BJ (cell line): ENCODE measurements around the gene PDGFB. TPM values are rescaled to one million over a fixed set of nuclear protein-coding genes. Genes with fewer than 3 reads are reported as not detected.

Experiments
- CTCF ChIA-PET: fragments of 350-600 bp; formaldehyde crosslinking; extraction: SDS; loops from one replicate; lab custom pipeline; 2021; ENCODE audit warnings: antibody characterized with exemption, inconsistent platforms; lab: Yijun Ruan, JAX
- POLR2A ChIA-PET: fragments of 300-600 bp; sonication (Branson Sonifier 250); formaldehyde crosslinking; extraction: SDS; loops from one replicate; lab custom pipeline; 2021; ENCODE audit warnings: antibody characterized with exemption; lab: Charles Lee
- DNase-seq: peaks from one replicate; pipeline ENCODE4 v3.0.0-alpha.2; 2011; ENCODE audit warnings: low read depth
- H3K27me3 ChIP-seq: 2 replicates; pipeline ENCODE4 v1.6.0; 2011; ENCODE audit warnings: low read length; ENCODE audit not compliant: control insufficient read depth, insufficient read depth
- H3K36me3 ChIP-seq: 2 replicates; pipeline ENCODE4 v1.5.1; 2011; ENCODE audit warnings: low read length; ENCODE audit not compliant: control insufficient read depth, insufficient read depth
- H3K4me3 ChIP-seq: 2 replicates; pipeline ENCODE4 v1.5.1; 2011; ENCODE audit warnings: low read depth, mild to moderate bottlenecking, control low read depth, low read length
- polyA plus RNA-seq: library from polyadenylated mRNA; depleted of rRNA; stranded (reverse); fragments of >200 nt; gene quantifications from 2 replicates; pipeline ENCODE4 v1.2.3, GENCODE V29; 2011
- TF ChIP-seq, protein P1 (sequence below): IDR thresholded peaks from 2 replicates; pipeline ENCODE4 v1.5.1; 2011; ENCODE audit warnings: low read depth, mild to moderate bottlenecking, control low read depth, inconsistent platforms, low read length, moderate library complexity; ENCODE audit not compliant: insufficient read depth

The PDGFB gene
- polyA plus RNA-seq, 1 experiment: 0.13 TPM

DNA sequence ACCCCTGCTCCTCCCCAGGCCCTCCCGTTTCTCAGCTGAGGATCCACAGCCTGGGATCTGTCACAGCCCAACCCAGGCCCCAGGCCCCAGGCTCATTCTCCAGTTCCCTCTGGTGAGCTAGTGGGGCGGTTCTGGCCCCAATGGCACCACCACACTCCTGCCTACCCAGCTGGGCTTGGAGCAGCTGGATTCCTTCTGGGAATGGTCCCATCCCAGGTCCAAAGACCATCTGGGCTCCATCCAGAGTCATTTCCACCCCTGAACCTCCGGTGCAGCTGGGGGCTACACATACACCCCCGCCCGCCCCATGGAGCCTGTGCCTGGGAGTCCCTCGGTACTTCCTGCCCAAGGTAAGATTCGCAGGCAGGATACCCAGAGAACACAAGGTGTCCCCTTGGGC is 35.5 kb upstream of the PDGFB start:
- no peak for DNase-seq
- TF ChIP-seq, protein P1, sequence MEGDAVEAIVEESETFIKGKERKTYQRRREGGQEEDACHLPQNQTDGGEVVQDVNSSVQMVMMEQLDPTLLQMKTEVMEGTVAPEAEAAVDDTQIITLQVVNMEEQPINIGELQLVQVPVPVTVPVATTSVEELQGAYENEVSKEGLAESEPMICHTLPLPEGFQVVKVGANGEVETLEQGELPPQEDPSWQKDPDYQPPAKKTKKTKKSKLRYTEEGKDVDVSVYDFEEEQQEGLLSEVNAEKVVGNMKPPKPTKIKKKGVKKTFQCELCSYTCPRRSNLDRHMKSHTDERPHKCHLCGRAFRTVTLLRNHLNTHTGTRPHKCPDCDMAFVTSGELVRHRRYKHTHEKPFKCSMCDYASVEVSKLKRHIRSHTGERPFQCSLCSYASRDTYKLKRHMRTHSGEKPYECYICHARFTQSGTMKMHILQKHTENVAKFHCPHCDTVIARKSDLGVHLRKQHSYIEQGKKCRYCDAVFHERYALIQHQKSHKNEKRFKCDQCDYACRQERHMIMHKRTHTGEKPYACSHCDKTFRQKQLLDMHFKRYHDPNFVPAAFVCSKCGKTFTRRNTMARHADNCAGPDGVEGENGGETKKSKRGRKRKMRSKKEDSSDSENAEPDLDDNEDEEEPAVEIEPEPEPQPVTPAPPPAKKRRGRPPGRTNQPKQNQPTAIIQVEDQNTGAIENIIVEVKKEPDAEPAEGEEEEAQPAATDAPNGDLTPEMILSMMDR: no peak
- CTCF ChIA-PET: interaction anchor here (1.1 to 1.3 kb wide), 2 partner anchors 11 to 249 kb away, joined by 3 to 5 read pairs; no protein-coding TSS in a partner anchor
- no peak overlapping the region for H3K4me3 ChIP-seq
- H3K27me3 ChIP-seq: no peaks in the 10 kb centered on the region
- H3K36me3 ChIP-seq: no peaks in the 10 kb centered on the region
- POLR2A ChIA-PET: no interaction called here

DNA sequence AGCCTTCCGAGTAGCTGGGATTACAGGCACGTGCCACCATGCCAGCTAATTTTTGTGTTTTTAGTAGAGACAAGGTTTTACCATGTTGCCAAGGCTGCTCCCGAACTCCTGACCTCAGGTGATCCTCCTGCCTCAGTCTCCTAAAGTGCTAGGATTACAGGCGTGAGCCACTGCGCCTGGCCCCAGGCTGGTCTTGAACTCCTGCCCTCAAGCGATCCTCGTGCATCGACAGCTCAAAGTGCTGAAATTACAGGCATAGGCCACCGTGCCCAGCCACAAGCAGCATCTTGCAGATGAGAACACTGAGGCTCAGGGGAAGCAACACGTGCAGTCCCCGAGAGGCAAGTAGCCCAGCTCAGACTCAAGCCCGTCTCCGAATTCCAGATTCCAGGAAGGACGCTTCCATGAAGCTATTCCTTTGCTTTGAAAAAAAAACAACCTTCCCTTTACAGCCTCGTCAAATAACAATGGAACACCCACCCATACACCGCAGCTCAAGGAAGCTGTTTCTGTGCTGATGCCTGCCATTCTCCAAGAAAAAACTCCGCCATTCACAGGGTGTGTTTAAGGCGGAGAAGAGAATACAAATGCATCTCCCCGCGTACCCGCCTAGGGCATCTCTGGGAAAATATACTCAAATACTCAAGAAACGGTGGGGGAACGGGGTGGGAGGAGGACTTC is 34.5 kb upstream of the PDGFB start:
- ChIA-PET POLR2A (no interaction called here), CTCF (interaction anchor here (1.1 to 1.3 kb wide), 3 partner anchors 12 to 250 kb away, joined by 3 to 5 read pairs (median 3); no protein-coding TSS in a partner anchor)
- DNase-seq: no peak

DNA sequence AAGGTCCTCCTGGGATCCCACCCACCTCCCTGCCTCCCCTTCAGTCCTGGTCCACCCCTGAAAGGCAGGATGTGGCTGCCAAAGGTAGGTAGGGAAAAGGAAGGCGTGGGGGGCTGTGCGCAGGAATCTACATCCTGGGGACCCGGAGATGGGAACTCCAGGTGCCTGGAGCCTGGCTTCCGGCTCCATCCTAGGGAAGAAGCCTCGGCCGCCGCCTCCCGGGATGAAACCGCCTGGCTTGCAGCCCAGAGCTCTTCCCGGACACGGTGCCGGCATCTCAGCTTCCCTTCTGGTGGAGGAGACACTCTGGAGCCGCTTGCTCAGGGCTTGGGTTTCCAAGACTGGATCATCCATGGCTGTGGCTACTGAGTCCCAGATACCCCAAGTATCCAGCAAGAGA is 33.3 kb upstream of the PDGFB start:
- H3K36me3 ChIP-seq: no peaks in the 10 kb centered on the region
- ChIA-PET CTCF (no interaction called here), POLR2A (no interaction called here)
- no peak for DNase-seq
- TF ChIP-seq, protein P1: no peak
- no peaks in the 10 kb centered on the region for H3K27me3 ChIP-seq
- H3K4me3 ChIP-seq: no peak overlapping the region

More for the DNA sequence above, 34.5 kb upstream of the PDGFB start:
- H3K36me3 ChIP-seq: no peaks in the 10 kb centered on the region
- TF ChIP-seq, protein P1: no peak
- H3K27me3 ChIP-seq: no peaks in the 10 kb centered on the region
- H3K4me3 ChIP-seq: no peak overlapping the region

DNA sequence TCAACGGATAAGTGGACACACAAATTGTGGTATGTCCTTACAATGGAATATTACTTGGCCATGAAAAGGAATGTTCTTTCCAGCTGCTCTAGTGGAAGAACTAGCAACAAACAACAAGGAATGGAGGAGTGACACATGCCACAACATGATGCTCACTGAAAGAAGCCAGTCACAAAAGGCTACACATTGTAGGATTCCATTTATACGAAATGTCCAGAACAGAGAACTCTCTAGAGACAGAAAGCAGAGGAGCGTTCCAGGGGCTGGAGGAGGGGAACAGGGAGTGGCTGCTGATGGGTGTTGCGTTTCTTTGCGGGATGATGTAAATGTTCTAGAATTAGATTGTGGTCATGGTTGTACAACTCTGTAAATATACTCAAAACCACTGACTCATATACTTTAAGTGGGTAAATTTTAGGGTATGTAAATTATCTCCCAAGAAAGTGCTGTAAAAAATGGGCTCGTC is 32.4 kb upstream of the PDGFB start:
- Histone ChIP-seq H3K36me3 (no peaks in the 10 kb centered on the region), H3K4me3 (no peak overlapping the region), H3K27me3 (no peaks in the 10 kb centered on the region)
- TF ChIP-seq, protein P1: no peak
- POLR2A ChIA-PET: no interaction called here
- CTCF ChIA-PET: no interaction called here
- DNase-seq: no peak

DNA sequence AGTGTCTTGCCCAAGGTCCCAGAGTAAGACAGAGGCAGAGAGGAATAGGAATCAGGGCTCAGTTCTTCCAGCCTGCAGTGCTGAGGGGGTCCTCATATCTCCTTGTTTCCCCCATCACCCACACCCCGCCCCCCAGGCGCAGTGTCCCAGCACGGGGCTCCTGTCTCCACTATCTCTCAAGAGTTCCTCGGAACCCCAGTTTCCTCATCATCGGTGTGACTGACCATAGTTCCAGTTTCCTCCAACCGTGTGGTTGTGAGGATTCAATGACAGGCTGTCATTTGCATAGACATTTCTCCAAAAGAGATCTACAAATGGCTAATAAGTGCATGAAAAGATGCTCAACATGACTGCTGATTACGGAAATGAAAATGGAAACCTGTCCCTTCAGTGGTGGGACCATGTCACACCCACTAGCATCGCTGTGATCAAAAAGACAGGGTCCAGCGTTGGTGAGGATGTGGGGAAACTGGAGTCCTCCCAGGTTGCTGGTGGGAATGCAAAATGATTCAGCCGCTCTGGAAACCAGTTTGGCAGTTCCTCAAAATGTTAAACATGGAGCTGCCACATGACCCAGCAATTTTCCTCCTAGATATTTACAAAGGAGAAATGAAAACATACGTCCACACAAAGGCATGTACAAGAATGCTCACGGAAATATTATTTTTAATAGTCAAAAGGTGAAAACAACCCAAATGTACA is 31.8 kb upstream of the PDGFB start:
- POLR2A ChIA-PET: no interaction called here
- DNase-seq: no peak
- H3K36me3 ChIP-seq: no peaks in the 10 kb centered on the region
- TF ChIP-seq, protein P1: no peak
- CTCF ChIA-PET: no interaction called here
- H3K27me3 ChIP-seq: no peaks in the 10 kb centered on the region
- no peak overlapping the region for H3K4me3 ChIP-seq
